Neural cell (in vitro differentiated cells): ENCODE data around the gene DIS3L2. TPM values are rescaled to one million over a fixed set of nuclear protein-coding genes. Genes with fewer than 3 reads are reported as not detected.

Source experiments
- H2AFZ ChIP-seq: fragments of 200-600, 300-800 bp; sonication (generic), shearing (Covaris generic); 2 replicates; pipeline ENCODE4 v1.6.0; 2014; ENCODE audit warnings: low read depth, mild to moderate bottlenecking, antibody characterized with exemption, low read length, moderate library complexity
- H3F3A ChIP-seq: fragments of 200-600 bp; shearing (Covaris generic); 2 replicates; pipeline ENCODE4 v1.6.1; 2016; ENCODE audit warnings: mild to moderate bottlenecking, moderate library complexity, mixed read lengths, antibody characterized with exemption, low read length; ENCODE audit not compliant: insufficient read depth, poor library complexity, severe bottlenecking
- H3K27ac ChIP-seq: fragments of 200-600, 300-800 bp; sonication (generic), shearing (Covaris generic); 2 replicates; pipeline ENCODE4 v1.5.1; 2014; ENCODE audit warnings: mild to moderate bottlenecking, low read length, moderate library complexity
- H3K27me3 ChIP-seq: fragments of 300-800, 200-600 bp; sonication (generic), shearing (Covaris generic); 2 replicates; pipeline ENCODE4 v1.6.0; 2014; ENCODE audit warnings: mild to moderate bottlenecking, low read depth, low read length, moderate library complexity; ENCODE audit not compliant: insufficient read depth
- H3K36me3 ChIP-seq: fragments of 300-800, 200-600 bp; sonication (generic), shearing (Covaris generic); 2 replicates; pipeline ENCODE4 v1.5.1; 2014; ENCODE audit warnings: mild to moderate bottlenecking, antibody characterized with exemption, low read length, moderate library complexity; ENCODE audit not compliant: insufficient read depth
- H3K4me2 ChIP-seq: fragments of 300-800, 200-600 bp; sonication (generic), shearing (Covaris generic); 2 replicates; pipeline ENCODE4 v1.6.0; 2014; ENCODE audit warnings: mild to moderate bottlenecking, low read length
- H3K4me3 ChIP-seq: fragments of 300-800, 200-600 bp; sonication (generic), shearing (Covaris generic); 2 replicates; pipeline ENCODE4 v1.5.1; 2014; ENCODE audit warnings: mild to moderate bottlenecking, low read length, moderate library complexity
- H3K79me2 ChIP-seq: fragments of 200-600 bp; shearing (Covaris generic); replicated peaks from 2 replicates; pipeline ENCODE4 v1.6.0; 2014; ENCODE audit warnings: mild to moderate bottlenecking, low read length, moderate library complexity; ENCODE audit not compliant: insufficient read depth
- H3K9ac ChIP-seq: fragments of 300-800, 200-600 bp; sonication (generic), shearing (Covaris generic); 2 replicates; pipeline ENCODE4 v1.6.1; 2016; ENCODE audit warnings: mild to moderate bottlenecking, low read length, mixed read lengths
- H3K9me2 ChIP-seq: fragments of 200-600 bp; shearing (Covaris generic); 2 replicates; pipeline ENCODE4 v1.6.1; 2016; ENCODE audit warnings: mild to moderate bottlenecking, low read length, mixed read lengths; ENCODE audit not compliant: insufficient read depth
- H3K9me3 ChIP-seq: fragments of 200-600, 300-800 bp; sonication (generic), shearing (Covaris generic); 2 replicates; pipeline ENCODE4 v1.6.1; 2016; ENCODE audit warnings: mild to moderate bottlenecking, mixed run types, low read length, moderate library complexity, mixed read lengths
- H4K20me1 ChIP-seq: fragments of 200-600 bp; shearing (Covaris generic); 2 replicates; pipeline ENCODE4 v1.6.1; 2016; ENCODE audit warnings: mild to moderate bottlenecking, mixed run types; ENCODE audit not compliant: insufficient read depth
- CTCF ChIP-seq: fragments of 450-650 bp; IDR thresholded peaks from 2 replicates; pipeline ENCODE4 v1.5.1; 2014; ENCODE audit warnings: antibody characterized with exemption, mild to moderate bottlenecking, moderate library complexity; ENCODE audit not compliant: poor library complexity, severe bottlenecking
- EP300 ChIP-seq: fragments of 450-650 bp; conservative IDR thresholded peaks from 2 replicates; pipeline ENCODE4 v1.6.1; 2014; ENCODE audit warnings: antibody characterized with exemption, mild to moderate bottlenecking, moderate library complexity; ENCODE audit not compliant: poor library complexity, severe bottlenecking
- EZH2 ChIP-seq: fragments of 200-600, 300-800 bp; shearing (Covaris generic), sonication (generic); IDR thresholded peaks from 2 replicates; pipeline ENCODE4 v1.6.1; 2014; ENCODE audit warnings: antibody characterized with exemption, low read length, borderline replicate concordance, mild to moderate bottlenecking; ENCODE audit not compliant: insufficient read depth, poor library complexity, severe bottlenecking
- MXI1 ChIP-seq: fragments of 450-650 bp; conservative IDR thresholded peaks from 2 replicates; pipeline ENCODE4 v1.6.1; 2014; ENCODE audit warnings: antibody characterized with exemption, mild to moderate bottlenecking; ENCODE audit not compliant: poor library complexity, severe bottlenecking
- POLR2AphosphoS5 ChIP-seq: IDR thresholded peaks from 2 replicates; pipeline ENCODE4 v1.6.1; 2012
- RAD21 ChIP-seq: fragments of 450-650 bp; conservative IDR thresholded peaks from 2 replicates; pipeline ENCODE4 v1.6.1; 2014; ENCODE audit warnings: antibody characterized with exemption, mild to moderate bottlenecking, moderate library complexity
- SMC3 ChIP-seq: fragments of 450-650 bp; conservative IDR thresholded peaks from 2 replicates; pipeline ENCODE4 v1.6.1; 2014; ENCODE audit warnings: antibody characterized with exemption, mild to moderate bottlenecking, moderate library complexity; ENCODE audit not compliant: poor library complexity
- TAF1 ChIP-seq: IDR thresholded peaks from 2 replicates; pipeline ENCODE4 v1.6.1; 2012; ENCODE audit warnings: low read depth
- polyA plus RNA-seq: library from polyadenylated mRNA; depleted of rRNA; stranded (reverse); fragments of >200 nt; gene quantifications from 2 replicates; pipeline ENCODE4 v1.2.3, GENCODE V29; 2014
- TF ChIP-seq, protein P1 (sequence below): IDR thresholded peaks from 2 replicates; pipeline ENCODE4 v1.6.1; 2012; ENCODE audit warnings: borderline replicate concordance

DIS3L2 gene
- polyA plus RNA-seq, 1 donor from 2014 or later: 20.0 TPM

DNA sequence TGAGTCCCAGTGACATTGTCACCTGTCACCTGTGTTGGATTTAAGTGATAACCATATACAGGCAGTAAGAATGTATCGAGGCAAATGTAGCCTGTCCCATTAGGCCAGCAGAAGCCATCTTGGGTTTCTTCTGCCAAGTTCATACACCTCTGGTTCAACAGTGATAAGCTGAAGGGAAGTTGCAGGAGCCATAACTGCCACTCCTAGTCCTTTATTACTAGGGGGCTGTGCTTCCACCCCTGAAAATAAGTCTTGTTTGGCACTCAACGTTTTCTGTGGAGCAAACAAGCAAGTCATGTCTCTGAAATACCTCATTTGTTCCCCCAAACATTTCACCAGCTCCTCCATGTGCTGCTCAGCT, 358.9 kb downstream of the DIS3L2 start:
- no peaks in the 10 kb centered on the region for H3K27me3 ChIP-seq
- H2AFZ ChIP-seq: no peak overlapping the region
- no peaks in the 10 kb centered on the region for H3K36me3 ChIP-seq
- no peaks in the 10 kb centered on the region for H3K9me2 ChIP-seq
- H3K27ac ChIP-seq: no peak overlapping the region
- no peak for TF ChIP-seq EP300
- H3K9me3 ChIP-seq: no peaks in the 10 kb centered on the region
- no peaks in the 10 kb centered on the region for H3K79me2 ChIP-seq
- H3F3A ChIP-seq: no peaks in the 10 kb centered on the region
- no peaks in the 10 kb centered on the region for H4K20me1 ChIP-seq
- H3K4me2 ChIP-seq: no peak overlapping the region
- H3K9ac ChIP-seq: no peak overlapping the region
- no peak overlapping the region for H3K4me3 ChIP-seq

GRCh38 chr2:232321156-232321816, 359.8 kb downstream of the DIS3L2 start:
- Histone ChIP-seq H3K4me3 (no peak overlapping the region), H3K36me3 (no peaks in the 10 kb centered on the region), H3K4me2 (no peak overlapping the region), H2AFZ (no peak overlapping the region), H3K79me2 (no peaks in the 10 kb centered on the region), H3F3A (no peaks in the 10 kb centered on the region), H3K27me3 (no peaks in the 10 kb centered on the region), H3K27ac (no peak overlapping the region), H3K9me3 (no peaks in the 10 kb centered on the region), H4K20me1 (no peaks in the 10 kb centered on the region), H3K9ac (no peak overlapping the region), H3K9me2 (no peaks in the 10 kb centered on the region)
- TF ChIP-seq TAF1: no peak
- no peak for TF ChIP-seq POLR2AphosphoS5
- no peak for TF ChIP-seq CTCF
- TF ChIP-seq MXI1: no peak
- TF ChIP-seq SMC3: no peak
- no peak for TF ChIP-seq EP300
- TF ChIP-seq RAD21: no peak
- TF ChIP-seq EZH2: no peak
- TF ChIP-seq, protein P1, sequence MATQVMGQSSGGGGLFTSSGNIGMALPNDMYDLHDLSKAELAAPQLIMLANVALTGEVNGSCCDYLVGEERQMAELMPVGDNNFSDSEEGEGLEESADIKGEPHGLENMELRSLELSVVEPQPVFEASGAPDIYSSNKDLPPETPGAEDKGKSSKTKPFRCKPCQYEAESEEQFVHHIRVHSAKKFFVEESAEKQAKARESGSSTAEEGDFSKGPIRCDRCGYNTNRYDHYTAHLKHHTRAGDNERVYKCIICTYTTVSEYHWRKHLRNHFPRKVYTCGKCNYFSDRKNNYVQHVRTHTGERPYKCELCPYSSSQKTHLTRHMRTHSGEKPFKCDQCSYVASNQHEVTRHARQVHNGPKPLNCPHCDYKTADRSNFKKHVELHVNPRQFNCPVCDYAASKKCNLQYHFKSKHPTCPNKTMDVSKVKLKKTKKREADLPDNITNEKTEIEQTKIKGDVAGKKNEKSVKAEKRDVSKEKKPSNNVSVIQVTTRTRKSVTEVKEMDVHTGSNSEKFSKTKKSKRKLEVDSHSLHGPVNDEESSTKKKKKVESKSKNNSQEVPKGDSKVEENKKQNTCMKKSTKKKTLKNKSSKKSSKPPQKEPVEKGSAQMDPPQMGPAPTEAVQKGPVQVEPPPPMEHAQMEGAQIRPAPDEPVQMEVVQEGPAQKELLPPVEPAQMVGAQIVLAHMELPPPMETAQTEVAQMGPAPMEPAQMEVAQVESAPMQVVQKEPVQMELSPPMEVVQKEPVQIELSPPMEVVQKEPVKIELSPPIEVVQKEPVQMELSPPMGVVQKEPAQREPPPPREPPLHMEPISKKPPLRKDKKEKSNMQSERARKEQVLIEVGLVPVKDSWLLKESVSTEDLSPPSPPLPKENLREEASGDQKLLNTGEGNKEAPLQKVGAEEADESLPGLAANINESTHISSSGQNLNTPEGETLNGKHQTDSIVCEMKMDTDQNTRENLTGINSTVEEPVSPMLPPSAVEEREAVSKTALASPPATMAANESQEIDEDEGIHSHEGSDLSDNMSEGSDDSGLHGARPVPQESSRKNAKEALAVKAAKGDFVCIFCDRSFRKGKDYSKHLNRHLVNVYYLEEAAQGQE: no peak
